HG02678 (cell line): ENCODE results near the gene PTCH1.

Source experiments
- ATAC-seq: cut with Tn5 transposase; IDR thresholded peaks from one replicate; pipeline ENCODE4 v1.9.1; 2021; ENCODE audit warnings: mild to moderate bottlenecking, moderate library complexity; ENCODE audit not compliant: unreplicated experiment

The PTCH1 gene

DNA sequence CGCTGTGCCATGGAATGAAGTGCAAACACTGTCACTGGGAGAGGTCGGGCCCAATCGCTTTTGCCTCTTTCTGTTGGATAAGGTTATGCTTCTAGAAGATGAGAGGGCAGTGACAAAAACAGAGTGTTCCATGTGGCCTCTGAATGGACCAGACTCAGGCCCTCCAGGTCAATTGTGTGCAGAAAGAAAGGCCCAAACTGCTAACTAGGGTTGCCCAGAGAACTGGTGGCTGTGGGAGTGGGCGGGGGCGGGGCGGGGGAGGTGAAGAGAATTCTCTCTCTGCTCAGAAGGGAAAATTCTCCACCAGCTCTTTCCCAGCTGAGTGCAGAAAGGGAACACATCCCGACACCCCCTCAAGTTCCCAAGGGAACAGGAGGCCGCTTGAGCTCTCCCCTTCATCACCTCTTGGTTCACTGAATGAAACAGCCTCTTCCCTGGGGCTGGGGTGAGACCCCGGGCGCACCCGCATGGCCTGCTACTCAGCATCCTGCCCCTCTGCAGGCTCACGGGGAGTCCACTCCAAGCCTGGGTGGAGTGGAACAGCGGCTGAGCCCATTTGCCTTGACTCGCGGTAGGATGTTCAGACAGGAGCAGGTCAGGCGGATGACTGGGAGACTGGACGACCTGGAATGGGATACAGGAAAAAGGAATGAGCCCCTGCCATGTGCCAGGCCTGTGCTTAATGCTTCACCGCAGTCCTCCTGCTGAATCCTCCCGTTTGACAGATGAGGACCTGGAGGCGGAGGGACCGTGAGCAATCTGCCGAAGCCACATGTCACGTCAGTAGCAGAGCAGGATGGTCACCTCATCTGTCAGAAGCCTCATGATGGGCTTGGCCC is 105.5 kb downstream of the PTCH1 start:
- ATAC-seq: no peak

DNA sequence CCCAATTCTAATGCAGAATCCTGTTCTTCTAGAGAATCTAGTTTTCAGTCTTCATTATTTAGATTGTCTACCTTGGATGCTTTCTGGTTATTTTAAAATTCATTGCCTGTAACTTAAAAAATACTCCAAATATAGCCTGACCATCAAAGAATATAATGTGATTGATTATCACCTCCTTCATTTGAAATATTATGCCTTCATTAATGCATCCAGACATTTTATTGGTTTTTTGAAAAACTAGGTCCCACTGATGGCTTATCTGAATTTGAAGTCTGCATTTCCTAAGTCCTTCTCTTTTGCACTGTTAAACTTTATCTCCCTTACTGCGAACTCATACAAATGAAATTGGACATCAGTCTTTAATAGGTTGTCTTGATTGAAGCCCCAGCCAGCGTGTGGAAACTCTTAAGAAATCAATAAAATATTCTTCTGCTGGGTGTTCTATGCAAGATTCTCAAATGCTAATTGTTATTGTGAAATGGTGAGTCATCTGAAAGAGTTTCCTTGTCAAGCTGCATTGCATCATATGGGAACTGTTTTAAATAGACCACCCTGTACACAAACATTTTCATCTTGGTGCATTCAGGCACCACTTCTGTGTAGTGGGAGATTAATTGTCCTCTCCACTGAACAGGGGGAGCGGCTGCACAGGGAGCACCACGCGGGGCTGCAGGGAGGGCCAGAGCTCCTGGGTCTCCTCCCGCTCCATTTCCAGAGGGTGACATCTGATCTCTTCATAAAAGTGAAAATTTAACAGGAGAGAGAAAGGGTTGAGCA is 106.9 kb downstream of the PTCH1 start:
- no peak for ATAC-seq

DNA sequence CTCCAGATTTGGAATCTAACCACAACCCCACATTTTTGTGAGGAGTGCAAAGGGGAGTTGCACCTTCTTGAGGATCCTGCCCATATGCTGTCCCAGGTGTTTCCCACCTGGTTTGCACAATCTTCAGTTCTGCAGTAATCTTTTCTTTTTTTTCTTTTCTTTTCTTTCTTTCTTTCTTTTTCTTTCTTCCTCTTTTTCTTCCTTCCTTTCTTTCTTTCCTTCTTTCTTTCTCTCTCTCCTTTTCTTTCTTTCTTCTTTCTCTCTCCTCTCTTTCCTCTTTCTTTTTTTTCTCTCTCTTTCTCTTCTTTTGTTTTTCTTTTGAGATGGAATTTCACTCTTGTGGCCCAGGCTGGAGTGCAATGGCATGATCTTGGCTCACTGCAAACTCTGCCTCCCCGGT is 109.2 kb downstream of the PTCH1 start:
- no peak for ATAC-seq

DNA sequence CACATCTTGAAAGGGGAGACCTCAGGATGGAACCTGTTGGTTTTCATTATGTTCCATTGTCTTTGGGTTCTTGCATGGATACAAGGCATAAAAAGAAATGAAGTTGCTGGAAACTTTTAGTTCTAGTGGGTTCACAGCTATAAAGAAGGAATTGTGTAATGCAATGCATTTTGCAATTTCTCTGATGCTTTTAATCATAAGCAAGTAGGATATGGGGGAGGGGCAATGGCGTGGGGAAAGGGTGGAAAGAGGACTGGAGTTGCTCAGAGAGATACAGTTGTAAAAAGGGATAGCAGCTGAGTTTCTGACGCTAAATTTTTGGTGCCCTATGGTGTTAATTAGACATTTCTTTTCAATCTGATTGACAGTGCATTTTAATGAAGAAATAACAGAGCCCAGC is 110.7 kb downstream of the PTCH1 start:
- no peak for ATAC-seq

DNA sequence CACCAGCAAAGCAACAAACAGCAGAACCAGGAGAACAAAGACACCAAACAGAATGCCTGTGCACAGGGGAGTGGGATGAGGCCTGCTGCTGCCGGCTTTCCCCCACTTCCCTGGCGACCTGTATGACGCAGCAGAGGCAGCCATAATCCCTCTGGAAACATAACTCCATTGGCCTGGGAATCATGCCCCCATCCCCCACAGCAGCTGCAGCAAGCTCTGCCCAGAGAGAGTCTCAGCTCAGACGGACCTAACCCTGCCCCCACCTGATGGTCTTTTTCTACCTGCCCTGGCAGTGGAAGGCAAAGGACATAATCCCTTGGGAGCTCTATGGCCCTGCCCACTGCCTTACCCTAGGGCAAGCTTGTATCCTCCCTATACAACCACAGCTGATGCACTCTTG is 117.5 kb downstream of the PTCH1 start:
- no peak for ATAC-seq
